Effector CD4-positive, alpha-beta T cell (primary cell): ENCODE results near the gene AMDHD1.

Experiments
- DNase-seq: peaks from one replicate; pipeline ENCODE4 v3.0.0-alpha.2; 2020

Gene AMDHD1

GRCh38 chr12:95996034-95996658 lies 53.0 kb downstream of the AMDHD1 start, which contains the start of gene HAL:
HAL (minus strand) TSS chr12:95996344; CDS start chr12:95995910, 434 bp downstream.
- no peak for DNase-seq

- DNase-seq: no peak
Observed at GRCh38 chr12:95997276-95997675, 54.1 kb downstream of the AMDHD1 start.

GRCh38 chr12:95997911-95998510 lies 54.9 kb downstream of the AMDHD1 start:
- DNase-seq: no peak

GRCh38 chr12:95998611-95999286 lies 55.6 kb downstream of the AMDHD1 start:
- peak; percentile 19 for DNase-seq

- DNase-seq: no peak
Observed at GRCh38 chr12:95999484-95999883, 56.4 kb downstream of the AMDHD1 start.

GRCh38 chr12:96000858-96001257 lies 57.7 kb downstream of the AMDHD1 start:
- no peak for DNase-seq

- DNase-seq: no peak
Observed at GRCh38 chr12:96006727-96007126, 63.6 kb downstream of the AMDHD1 start.

- DNase-seq: no peak
Observed at GRCh38 chr12:96007729-96008128, 64.6 kb downstream of the AMDHD1 start.

- DNase-seq: no peak
Observed at GRCh38 chr12:96014943-96015599, 71.9 kb downstream of the AMDHD1 start.

GRCh38 chr12:96015672-96016071 lies 72.5 kb downstream of the AMDHD1 start:
- DNase-seq: no peak
